K562 (cell line): ENCODE results near the gene SLC25A48. TPM values are rescaled to one million over a fixed set of nuclear protein-coding genes. Genes with fewer than 3 reads are reported as not detected.

Source experiments
- ATAC-seq: fragments of 200-7000 bp; cut with Tn5 transposase; 3 replicates; pipeline ENCODE4 v1.9.1; 2020; ENCODE audit warnings: moderate library complexity
- BruUV-seq: library from RNA; stranded (reverse); fragments of 400-500 nt; replicated peaks from 2 replicates; lab custom pipeline; 2021; lab: Mats Ljungman, UMichigan
- CTCF ChIA-PET: fragments of 300-600 bp; formaldehyde crosslinking; extraction: SDS; loops from one replicate; lab custom pipeline; 2021; ENCODE audit warnings: low intra/inter-chr PET ratio; lab: Yijun Ruan, JAX
- POLR2A ChIA-PET: fragments of 300-600, 350-650 bp; sonication (Branson Sonifier 250); formaldehyde crosslinking; extraction: SDS; loops from one replicate; lab custom pipeline; 2021; ENCODE audit warnings: antibody characterized with exemption, inconsistent platforms; lab: Yijun Ruan, JAX
- DNase-seq, 4 experiments: peaks; one replicate each; pipeline versions ENCODE4 v3.0.0 to v3.0.0-alpha.2; 2011 to 2018; ENCODE audit warnings: low spot score in 3 of 4, mixed read lengths in 3 of 4; ENCODE audit errors: extremely low read depth in 1 of 4
- FAIRE-seq: peaks from 2 replicates; lab custom pipeline; 2011; peaks lifted over from hg19 to GRCh38; lab: Jason Lieb, UNC
- H2AFZ ChIP-seq: 2 replicates; pipeline ENCODE4 v1.6.0; 2011; ENCODE audit warnings: low read depth, low read length, control low read depth, inconsistent platforms
- H3K27ac ChIP-seq: fragments of 200-600 bp; 3 replicates; pipeline ENCODE4 v1.8.0; 2011; ENCODE audit warnings: low read depth, mild to moderate bottlenecking, control low read depth, inconsistent platforms, low read length, moderate library complexity, mixed read lengths; ENCODE audit errors: extremely low read depth
- H3K27me3 ChIP-seq, 2 experiments: fragments of 300-600 bp in 1 of 2; 2 replicates in 1 of 2; 3 replicates in 1 of 2; pipeline versions ENCODE4 v1.6.0 to v1.8.0; 2011; ENCODE audit warnings: inconsistent platforms in 2 of 2, low read length in 2 of 2, mild to moderate bottlenecking in 1 of 2, mixed read lengths in 1 of 2, moderate library complexity in 1 of 2; ENCODE audit not compliant: control insufficient read depth in 2 of 2, insufficient read depth in 2 of 2
- H3K36me3 ChIP-seq: fragments of 300-600 bp; 3 replicates; pipeline ENCODE4 v1.8.0; 2011; ENCODE audit warnings: mild to moderate bottlenecking, low read length, inconsistent platforms; ENCODE audit not compliant: control insufficient read depth, insufficient read depth
- H3K4me1 ChIP-seq, 2 experiments: fragments of 200-600 bp in 1 of 2; replicated peaks in 1 of 2; 2 replicates in 1 of 2; 3 replicates in 1 of 2; pipeline versions ENCODE4 v1.5.1 to v1.8.0; 2011; ENCODE audit warnings: inconsistent platforms in 2 of 2, low read length in 2 of 2, mild to moderate bottlenecking in 1 of 2, mixed read lengths in 1 of 2, moderate library complexity in 1 of 2; ENCODE audit not compliant: control insufficient read depth in 2 of 2, insufficient read depth in 2 of 2
- H3K4me2 ChIP-seq: 2 replicates; pipeline ENCODE4 v1.6.1; 2011; ENCODE audit warnings: low read length, control low read depth, inconsistent platforms, mixed read lengths; ENCODE audit not compliant: insufficient read depth
- H3K4me3 ChIP-seq: fragments of 200-600 bp; sonication (generic), shearing (Covaris generic); 2 replicates; pipeline ENCODE4 v1.5.1; 2016; ENCODE audit warnings: control low read depth, inconsistent platforms
- H3K79me2 ChIP-seq: fragments of 200-600 bp; 3 replicates; pipeline ENCODE4 v1.8.0; 2011; ENCODE audit warnings: low read length, inconsistent platforms; ENCODE audit not compliant: control insufficient read depth, insufficient read depth
- H3K9ac ChIP-seq, 2 experiments: 2 replicates each; pipeline versions ENCODE4 v1.6.0 to v1.6.1; 2011; ENCODE audit warnings: low read depth in 2 of 2, low read length in 2 of 2, control low read depth in 1 of 2, inconsistent platforms in 1 of 2, mild to moderate bottlenecking in 1 of 2, mixed read lengths in 1 of 2; ENCODE audit not compliant: insufficient read depth in 1 of 2
- H3K9me1 ChIP-seq: one replicate; pipeline ENCODE4 v1.6.0; 2011; ENCODE audit warnings: inconsistent platforms, mild to moderate bottlenecking, low read length, moderate library complexity; ENCODE audit not compliant: control insufficient read depth, insufficient read depth
- H3K9me3 ChIP-seq: replicated peaks from 2 replicates; pipeline ENCODE4 v1.5.1; 2011; ENCODE audit warnings: low read depth, low read length, inconsistent platforms; ENCODE audit not compliant: control insufficient read depth, insufficient read depth
- H4K20me1 ChIP-seq: replicated peaks from 2 replicates; pipeline ENCODE4 v1.6.1; 2011; ENCODE audit warnings: low read length, inconsistent platforms, mixed read lengths; ENCODE audit not compliant: control insufficient read depth, insufficient read depth
- ATF7 ChIP-seq: fragments of 450-650 bp; IDR thresholded peaks from 2 replicates; pipeline ENCODE4 v1.7.1; 2014; ENCODE audit warnings: mild to moderate bottlenecking, moderate library complexity
- BCLAF1 ChIP-seq, 2 experiments: fragments of 450-650 bp in 1 of 2; IDR thresholded peaks; 2 replicates each; pipeline ENCODE4 v1.6.1; 2011 to 2017; ENCODE audit warnings: low read depth in 2 of 2, antibody characterized with exemption in 1 of 2, borderline replicate concordance in 1 of 2, low read length in 1 of 2, mild to moderate bottlenecking in 1 of 2, mixed read lengths in 1 of 2; ENCODE audit not compliant: control insufficient read depth in 1 of 2
- BMI1 ChIP-seq: fragments of 150-350 bp; IDR thresholded peaks from 2 replicates; pipeline ENCODE4 v1.6.1; 2014; ENCODE audit warnings: low read length
- KDM2B ChIP-seq: fragments of 250-450 bp; sonication (Bioruptor Pico); IDR thresholded peaks from 2 replicates; pipeline ENCODE4 v1.8.0; 2021; ENCODE audit warnings: mild to moderate bottlenecking, moderate library complexity
- KDM5B ChIP-seq: fragments of 200-600 bp; sonication (generic); IDR thresholded peaks from 2 replicates; pipeline ENCODE4 v1.6.1; 2012; ENCODE audit warnings: low read depth, mild to moderate bottlenecking, moderate library complexity, low read length, control low read depth, inconsistent platforms; ENCODE audit not compliant: insufficient replicate concordance
- MAFF ChIP-seq: IDR thresholded peaks from 2 replicates; pipeline ENCODE4 v1.6.1; 2012; ENCODE audit warnings: low read length, improper control_type of control experiment
- NR1H2 ChIP-seq: sonication (generic); formaldehyde crosslinking; IDR thresholded peaks from 2 replicates; pipeline ENCODE4 v1.4.0; 2020; ENCODE audit warnings: mild to moderate bottlenecking, missing genetic modification reagents
- SIX5 ChIP-seq, 2 experiments: IDR thresholded peaks; 2 replicates each; pipeline ENCODE4 v1.6.1; 2011; ENCODE audit warnings: low read length in 2 of 2, borderline replicate concordance in 1 of 2, low read depth in 1 of 2, mild to moderate bottlenecking in 1 of 2, moderate library complexity in 1 of 2; ENCODE audit not compliant: insufficient read depth in 1 of 2
- ZC3H11A ChIP-seq: IDR thresholded peaks from 2 replicates; pipeline ENCODE4 v1.6.1; 2012; ENCODE audit warnings: low read depth, low read length, improper control_type of control experiment
- ZKSCAN1 ChIP-seq: fragments of 150-350 bp; IDR thresholded peaks from 2 replicates; pipeline ENCODE4 v1.6.1; 2016; ENCODE audit warnings: low read depth, low read length
- ZNF184 ChIP-seq: sonication (generic); formaldehyde crosslinking; IDR thresholded peaks from 2 replicates; pipeline ENCODE4 v1.5.0; 2020; ENCODE audit warnings: missing genetic modification reagents
- ZNF324 ChIP-seq: fragments of 250-450 bp; sonication (Bioruptor Pico); IDR thresholded peaks from 2 replicates; pipeline ENCODE4 v1.4.0; 2020; ENCODE audit warnings: mild to moderate bottlenecking
- ZNF584 ChIP-seq: fragments of 200-800 bp; sonication (Bioruptor generic); IDR thresholded peaks from 2 replicates; pipeline ENCODE4 v1.6.1; 2016; ENCODE audit warnings: low read depth, mild to moderate bottlenecking, missing genetic modification characterization, missing compliant biosample characterization
- WGBS: fragments of 100-300 bp; shearing (Covaris generic); methylation state at CpG from one replicate; pipeline ENCODE4 v1.1.6; 2016; ENCODE audit warnings: low coverage, mixed read lengths; ENCODE audit not compliant: insufficient coverage; ENCODE audit errors: missing lambda C conversion rate; 5-methylcytosine and 5-hydroxymethylcytosine counted together
- in situ Hi-C: fragments of 300-500 bp; cut with MboI; formaldehyde crosslinking; loops from 4 replicates; pipeline ENCODE4 v1.15.0; 2018; ENCODE audit warnings: inconsistent platforms, mixed read lengths
- intact Hi-C: fragments of 100-400 bp; cut with micrococcal nuclease; formaldehyde crosslinking; loops from 2 replicates; pipeline ENCODE4 v1.14.2; 2022
- polyA plus RNA-seq, 8 experiments: library from polyadenylated mRNA; depleted of rRNA in 4 of 8; stranded (reverse) in 5 of 8; unstranded in 3 of 8; fragments of >200 nt; fragmentation: Nextera tagmentation in 2 of 8; fragmentation: Illumina TruSeq in 1 of 8; extraction: Ambion mirVana in 2 of 8; extraction: Trizol in 1 of 8; gene quantifications; 2 replicates each; pipeline versions ENCODE4 v1.2.1 to v1.2.3, GENCODE V29; 2011 to 2014; ENCODE audit warnings: inconsistent platforms in 1 of 8, missing spikeins in 1 of 8
- total RNA-seq, 7 experiments: library from RNA; depleted of rRNA in 6 of 7; stranded (reverse); fragments of >200 nt in 6 of 7; fragmentation: Illumina TruSeq in 2 of 7; extraction: Trizol in 2 of 7; gene quantifications; 2 replicates each; pipeline versions ENCODE4 v1.2.1 to v1.2.3, GENCODE V29; 2011 to 2021; ENCODE audit warnings: low replicate concordance in 1 of 7

SLC25A48 gene
- total and polyA plus RNA-seq, 9 of the 15 experiments (the other 6 are each of a cell fraction or from before 2014, with no cell fraction given), result 0.08 to 0.35 (median 0.23) TPM; not detected in 1

- TF ChIP-seq ATF7 (no peak), NR1H2 (CRISPR knock-in tag) (no peak), ZKSCAN1 (no peak), ZNF184 (CRISPR knock-in tag) (no peak), ZC3H11A (no peak), ZNF584 (CRISPR knock-in tag) (no peak), BCLAF1 (IDR thresholded peaks at IDR 0.05; ENCODE audit: borderline replicate concordance in 1 of 2, control insufficient read depth in 1 of 2, low read depth in 2 of 2, low read length in 1 of 2) (no peak), ZNF324 (CRISPR knock-in tag) (no peak), BMI1 (no peak)
These were observed 41.1 kb downstream of the SLC25A48 start (continued) for GRCh38 chr5:135875567-135875966.

- ChIA-PET CTCF (no interaction called here), POLR2A (interaction anchor here (0.7 kb wide), 1 partner anchor 29 kb away, joined by 3 read pairs; no protein-coding TSS in a partner anchor)
- no peak for TF ChIP-seq KDM2B (CRISPR knock-in tag)
- TF ChIP-seq KDM5B, result no peak
- TF ChIP-seq MAFF, result no peak
- TF ChIP-seq SIX5 (IDR thresholded peaks at IDR 0.05; ENCODE audit: borderline replicate concordance in 1 of 2, insufficient read depth in 1 of 2, low read depth in 1 of 2, low read length in 2 of 2), result no peak
- in situ Hi-C loops, result no loop called here
- Histone ChIP-seq H3K4me3 (no peak overlapping the region), H3K4me2 (no peak overlapping the region), H3K9me3 (no peaks in the 10 kb centered on the region), H3K27me3 (peaks cover 2 to 35% of the 10 kb centered on the region in 2 experiments; a peak in 2 of 5 replicates), H3K4me1 (no peaks in the 10 kb centered on the region), H3K36me3 (no peaks in the 10 kb centered on the region), H3K9me1 (no peaks in the 10 kb centered on the region), H4K20me1 (no peaks in the 10 kb centered on the region), H3K9ac (no peak overlapping the region), H2AFZ (no peak overlapping the region), H3K27ac (no peak overlapping the region), H3K79me2 (no peaks in the 10 kb centered on the region)
- no peak for ATAC-seq
- intact Hi-C loops, result no loop called here
- FAIRE-seq, result no peak
- DNase-seq, result no peak
- 1% methylated on average over 5 of the region's 5 CpGs for WGBS
- no TSS peak for BruUV-seq
These were observed 41.7 kb downstream of the SLC25A48 start for GRCh38 chr5:135876146-135876545.
